ENCODE measurements around the gene KCNJ11. TPM values are rescaled to one million over a fixed set of nuclear protein-coding genes. Genes with fewer than 3 reads are reported as not detected.

KCNJ11 gene
- total and polyA plus RNA-seq, 2 of the 13 experiments (the other 11 are each of a cell fraction or from before 2014, with no cell fraction given), result 0.38 to 1.6 TPM

- 40% methylated on average over 3 of the region's 3 CpGs for WGBS (ENCODE audit: low lambda C conversion rate)
- Histone ChIP-seq H3K36me3 (replicated peaks in 1 of 2; ENCODE audit: control insufficient read depth in 1 of 2, insufficient read depth in 2 of 2, low read length in 2 of 2) (peaks cover 4 to 28% of the 10 kb centered on the region in 2 experiments), H4K20me1 (ENCODE audit: insufficient read depth, low read length) (no peaks in the 10 kb centered on the region; the same call in 1 of the 2 replicates), H3K4me1 (ENCODE audit: insufficient read depth, low read length) (peaks cover 49% of the 10 kb centered on the region), H3K27ac (ENCODE audit: extremely low read length, insufficient read depth, low read length) (no peak overlapping the region), H3K4me2 (ENCODE audit: low read depth, low read length) (peak overlapping the region; percentile 99), H3K79me2 (ENCODE audit: insufficient read depth, low read length) (peaks cover 49% of the 10 kb centered on the region), H2AFZ (ENCODE audit: low read length) (no peak overlapping the region), H3K9ac (ENCODE audit: insufficient read depth, low read depth, low read length) (peak overlapping the region; percentile 82), H3K27me3 (ENCODE audit: control insufficient read depth in 1 of 2, insufficient read depth in 2 of 2, low read length in 2 of 2) (peaks cover 0 to 4% of the 10 kb centered on the region in 2 experiments; a peak in 2 of 5 replicates), H3K9me3 (ENCODE audit: low read length) (no peaks in the 10 kb centered on the region), H3K4me3 (replicated peaks in 1 of 3; ENCODE audit: insufficient read depth in 1 of 3, low read depth in 2 of 3, low read length in 3 of 3) (peak overlapping the region in 2 of 3 experiments; percentile 73 to 76; a peak in 2 of 6 replicates)
- ChIA-PET POLR2A (interaction anchor here (0.8 to 3.2 kb wide), 3 partner anchors 26 to 177 kb away, joined by 3 to 13 read pairs (median 5); partner anchors contain the start of gene NUCB2), CTCF (ENCODE audit: low intra/inter-chr PET ratio, low total read pairs) (interaction anchor here (1.2 to 1.3 kb wide), 2 partner anchors 124 to 150 kb away, joined by 3 read pairs; no protein-coding TSS in a partner anchor)
- FAIRE-seq, result no peak
- DNase-seq (ENCODE audit: low spot score), result peak; percentile 76
- BruUV-seq (replicated peaks), result no TSS peak
- intact Hi-C loops (cut with micrococcal nuclease; ENCODE audit: unreplicated experiment), result loop anchor here (1.0 kb wide), 2 partner anchors 124 to 150 kb away; no protein-coding TSS in a partner anchor
- no peak for ATAC-seq
- in situ Hi-C loops (cut with HindIII; ENCODE audit: extremely low pct_ligation_motif_present, low pct_unique_long_range_greater_than_20kb), result loop anchor here (10.0 kb wide), 1 partner anchor 150 kb away; the partner anchor contains the start of gene PIK3C2A
- TF ChIP-seq SAP130 (CRISPR knock-in tag; IDR thresholded peaks at IDR 0.05; ENCODE audit: low read depth) (peak; percentile 38; the same call in 1 of the 2 replicates), HMGXB4 (CRISPR knock-in tag; IDR thresholded peaks at IDR 0.05; ENCODE audit: borderline replicate concordance in 1 of 2, low read depth in 1 of 2) (peak in 1 of 2 experiments; percentile 70; a peak in 1 of 4 replicates), TCF7 (IDR thresholded peaks at IDR 0.05; ENCODE audit: low read depth) (no peak), ZKSCAN5 (CRISPR knock-in tag; IDR thresholded peaks at IDR 0.05) (no peak), ZBTB10 (CRISPR knock-in tag; IDR thresholded peaks at IDR 0.05; ENCODE audit: borderline replicate concordance) (no peak), TFAP4 (IDR thresholded peaks at IDR 0.05; ENCODE audit: borderline replicate concordance, low read depth) (no peak), MXD1 (CRISPR knock-in tag; IDR thresholded peaks at IDR 0.05) (no peak), BORCS8-MEF2B (CRISPR knock-in tag; IDR thresholded peaks at IDR 0.05) (no peak), ZNF660 (CRISPR knock-in tag; IDR thresholded peaks at IDR 0.05; ENCODE audit: borderline replicate concordance, low read depth) (no peak), RXRB (CRISPR knock-in tag; IDR thresholded peaks at IDR 0.05; ENCODE audit: borderline replicate concordance) (peak; percentile 74), GLI4 (CRISPR knock-in tag; IDR thresholded peaks at IDR 0.05; ENCODE audit: borderline replicate concordance) (no peak), ZNF644 (CRISPR knock-in tag; IDR thresholded peaks at IDR 0.05; ENCODE audit: low read depth) (0 out of 2 replicates have a peak, but pooled peaks have one; percentile 36), SAFB2 (CRISPR knock-in tag; IDR thresholded peaks at IDR 0.05; ENCODE audit: borderline replicate concordance, low read depth) (no peak), PBX3 (CRISPR knock-in tag; IDR thresholded peaks at IDR 0.05; ENCODE audit: borderline replicate concordance) (no peak)
These were observed 33.9 kb downstream of the KCNJ11 start for GRCh38 chr11:17354601-17354991.
